ENCODE results near the gene TEKT3.

DNA sequence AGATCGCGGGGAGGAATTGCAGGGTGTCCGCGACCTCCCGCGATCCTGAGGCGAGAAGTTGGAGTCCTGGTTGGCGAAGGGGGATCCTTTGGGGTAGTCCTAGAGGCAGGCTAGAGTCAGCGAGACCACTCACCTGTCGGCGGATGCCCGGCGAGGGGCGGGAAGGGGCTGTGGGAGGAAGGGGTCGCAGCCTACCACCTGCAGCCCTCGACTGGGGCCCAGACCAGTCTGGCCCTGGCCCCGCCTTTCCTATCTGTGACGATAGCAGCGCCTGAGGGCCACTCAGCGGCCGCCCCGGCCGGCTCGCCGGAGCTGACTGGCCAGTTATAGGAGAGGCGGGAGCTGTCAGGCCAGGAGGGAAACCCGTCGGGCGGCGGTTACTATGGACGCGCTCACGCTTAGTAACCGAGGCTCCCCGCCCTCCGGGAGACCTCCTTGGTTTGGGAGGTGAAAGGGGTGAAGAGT, at the start of gene TEKT3:
- TF ChIP-seq, protein P1, sequence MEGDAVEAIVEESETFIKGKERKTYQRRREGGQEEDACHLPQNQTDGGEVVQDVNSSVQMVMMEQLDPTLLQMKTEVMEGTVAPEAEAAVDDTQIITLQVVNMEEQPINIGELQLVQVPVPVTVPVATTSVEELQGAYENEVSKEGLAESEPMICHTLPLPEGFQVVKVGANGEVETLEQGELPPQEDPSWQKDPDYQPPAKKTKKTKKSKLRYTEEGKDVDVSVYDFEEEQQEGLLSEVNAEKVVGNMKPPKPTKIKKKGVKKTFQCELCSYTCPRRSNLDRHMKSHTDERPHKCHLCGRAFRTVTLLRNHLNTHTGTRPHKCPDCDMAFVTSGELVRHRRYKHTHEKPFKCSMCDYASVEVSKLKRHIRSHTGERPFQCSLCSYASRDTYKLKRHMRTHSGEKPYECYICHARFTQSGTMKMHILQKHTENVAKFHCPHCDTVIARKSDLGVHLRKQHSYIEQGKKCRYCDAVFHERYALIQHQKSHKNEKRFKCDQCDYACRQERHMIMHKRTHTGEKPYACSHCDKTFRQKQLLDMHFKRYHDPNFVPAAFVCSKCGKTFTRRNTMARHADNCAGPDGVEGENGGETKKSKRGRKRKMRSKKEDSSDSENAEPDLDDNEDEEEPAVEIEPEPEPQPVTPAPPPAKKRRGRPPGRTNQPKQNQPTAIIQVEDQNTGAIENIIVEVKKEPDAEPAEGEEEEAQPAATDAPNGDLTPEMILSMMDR (IDR thresholded peaks at IDR 0.05 in 4 of 5, conservative IDR thresholded peaks at IDR 0.05 in 1 of 5) = no peak
- TF ChIP-seq POLR2A (IDR thresholded peaks at IDR 0.05) = peak in 1 of 2 donors; percentile 22

All from gastrocnemius medialis (tissue), 4 donors.